IMR-90 (cell line): ENCODE measurements around the gene RPS6KA2. TPM values are rescaled to one million over a fixed set of nuclear protein-coding genes. Genes with fewer than 3 reads are reported as not detected.

Experiments
- ATAC-seq: fragments of 200-7000 bp; cut with Tn5 transposase; 2 replicates; pipeline ENCODE4 v1.9.1; 2020; ENCODE audit warnings: low read depth, mild to moderate bottlenecking, moderate library complexity
- BruUV-seq: library from RNA; stranded (reverse); fragments of 400-500 nt; replicated peaks from 2 replicates; lab custom pipeline; 2021; lab: Mats Ljungman, UMichigan
- CTCF ChIA-PET: fragments of 300-600 bp; formaldehyde crosslinking; extraction: SDS; loops from one replicate; lab custom pipeline; 2021; ENCODE audit warnings: antibody characterized with exemption; lab: Yijun Ruan, JAX
- POLR2A ChIA-PET: fragments of 300-600 bp; sonication (Branson Sonifier 250); formaldehyde crosslinking; loops from one replicate; lab custom pipeline; 2022; ENCODE audit warnings: antibody characterized with exemption; ENCODE audit not compliant: unreplicated experiment; lab: Charles Lee
- DNase-seq: peaks from one replicate; pipeline ENCODE4 v3.0.0; 2013
- H2AFZ ChIP-seq: replicated peaks from 2 replicates; pipeline ENCODE3; 2013; ENCODE audit warnings: low read length, mild to moderate bottlenecking; ENCODE audit not compliant: poor library complexity
- H2AK5ac ChIP-seq: 2 replicates; pipeline ENCODE4 v1.6.1; 2013; ENCODE audit warnings: low read depth, low read length, inconsistent platforms
- H2AK9ac ChIP-seq: replicated peaks from 2 replicates; pipeline ENCODE3; 2013; ENCODE audit warnings: mild to moderate bottlenecking, low read depth, low read length, moderate library complexity; ENCODE audit not compliant: poor library complexity
- H2BK120ac ChIP-seq: 2 replicates; pipeline ENCODE4 v1.6.1; 2013; ENCODE audit warnings: low read depth, low read length, inconsistent platforms
- H2BK15ac ChIP-seq: 3 replicates; pipeline ENCODE4 v1.6.1; 2013; ENCODE audit warnings: low read depth, low read length, inconsistent platforms
- H2BK20ac ChIP-seq: 2 replicates; pipeline ENCODE4 v1.6.1; 2013; ENCODE audit warnings: low read depth, mild to moderate bottlenecking, inconsistent platforms, low read length, moderate library complexity
- H2BK5ac ChIP-seq: 2 replicates; pipeline ENCODE4 v1.6.1; 2013; ENCODE audit warnings: mild to moderate bottlenecking, low read depth, low read length, inconsistent platforms; ENCODE audit not compliant: poor library complexity, severe bottlenecking
- H3K14ac ChIP-seq: replicated peaks from 2 replicates; pipeline ENCODE4 v1.6.1; 2013; ENCODE audit warnings: low read depth, low read length, inconsistent platforms
- H3K18ac ChIP-seq: 2 replicates; pipeline ENCODE4 v1.6.1; 2013; ENCODE audit warnings: low read depth, low read length, control low read depth
- H3K23ac ChIP-seq: 2 replicates; pipeline ENCODE4 v1.6.1; 2013; ENCODE audit warnings: low read depth, low read length, inconsistent platforms
- H3K27ac ChIP-seq: 2 replicates; pipeline ENCODE4 v1.5.1; 2013; ENCODE audit warnings: mild to moderate bottlenecking, control low read depth, low read length; ENCODE audit not compliant: insufficient read depth
- H3K27me3 ChIP-seq: 2 replicates; pipeline ENCODE4 v1.6.1; 2013; ENCODE audit warnings: low read length; ENCODE audit not compliant: control insufficient read depth, insufficient read depth
- H3K36me3 ChIP-seq: 2 replicates; pipeline ENCODE4 v1.6.1; 2013; ENCODE audit warnings: low read length, mixed read lengths; ENCODE audit not compliant: control insufficient read depth, insufficient read depth
- H3K4ac ChIP-seq: 2 replicates; pipeline ENCODE4 v1.6.1; 2013; ENCODE audit warnings: low read depth, low read length, inconsistent platforms
- H3K4me1 ChIP-seq: 2 replicates; pipeline ENCODE4 v1.6.1; 2013; ENCODE audit warnings: low read length, mixed read lengths; ENCODE audit not compliant: control insufficient read depth, insufficient read depth
- H3K4me2 ChIP-seq: 2 replicates; pipeline ENCODE4 v1.6.1; 2013; ENCODE audit warnings: low read depth, mild to moderate bottlenecking, control low read depth, low read length, moderate library complexity
- H3K4me3 ChIP-seq: 2 replicates; pipeline ENCODE4 v1.5.1; 2013; ENCODE audit warnings: low read depth, mild to moderate bottlenecking, control low read depth, low read length, moderate library complexity; ENCODE audit not compliant: insufficient read depth
- H3K56ac ChIP-seq: 2 replicates; pipeline ENCODE4 v1.6.1; 2013; ENCODE audit warnings: low read length, inconsistent platforms; ENCODE audit not compliant: insufficient read depth; ENCODE audit errors: extremely low read depth
- H3K79me1 ChIP-seq, 2 experiments: 2 replicates each; pipeline ENCODE4 v1.6.1; 2013; ENCODE audit warnings: low read length in 2 of 2, inconsistent platforms in 1 of 2, low read depth in 1 of 2
- H3K9ac ChIP-seq: 2 replicates; pipeline ENCODE4 v1.6.1; 2013; ENCODE audit warnings: low read depth, low read length, control low read depth
- H3K9me1 ChIP-seq: 2 replicates; pipeline ENCODE4 v1.6.1; 2013; ENCODE audit warnings: low read length, inconsistent platforms; ENCODE audit not compliant: insufficient read depth
- H3K9me3 ChIP-seq: 2 replicates; pipeline ENCODE4 v1.6.1; 2013; ENCODE audit warnings: low read length; ENCODE audit not compliant: control insufficient read depth, insufficient read depth
- H4K20me1 ChIP-seq: 2 replicates; pipeline ENCODE4 v1.6.1; 2013; ENCODE audit warnings: low read length, inconsistent platforms; ENCODE audit not compliant: insufficient read depth
- H4K5ac ChIP-seq: 2 replicates; pipeline ENCODE4 v1.6.1; 2013; ENCODE audit warnings: mild to moderate bottlenecking, low read depth, low read length, control low read depth
- H4K8ac ChIP-seq, 2 experiments: 2 replicates each; pipeline ENCODE4 v1.6.1; 2013; ENCODE audit warnings: low read depth in 2 of 2, low read length in 2 of 2, control low read depth in 1 of 2, inconsistent platforms in 1 of 2
- H4K91ac ChIP-seq: 2 replicates; pipeline ENCODE4 v1.6.1; 2013; ENCODE audit warnings: low read depth, low read length, inconsistent platforms; ENCODE audit not compliant: insufficient read depth
- MXI1 ChIP-seq: IDR thresholded peaks from 2 replicates; pipeline ENCODE4 v1.6.1; 2012; ENCODE audit warnings: low read depth, mild to moderate bottlenecking, low read length, moderate library complexity, borderline replicate concordance
- WGBS, 2 experiments: methylation state at CpG; one replicate each; pipeline versions ENCODE4 v1.1.5 to v1.1.7; 2013; ENCODE audit warnings: missing lambda C conversion rate in 2 of 2; ENCODE audit not compliant: insufficient read length in 1 of 2; ENCODE audit errors: extremely low coverage in 2 of 2; 5-methylcytosine and 5-hydroxymethylcytosine counted together
- dilution Hi-C: fragments of 300-500 bp; cut with HindIII; formaldehyde crosslinking; loops from one replicate; pipeline ENCODE4 v1.14.3; 2018; ENCODE audit warnings: low sequenced_read_pairs; ENCODE audit not compliant: unreplicated experiment
- in situ Hi-C: fragments of 300-500 bp; cut with MboI; formaldehyde crosslinking; loops from 3 replicates; pipeline ENCODE4 v1.14.3; 2019; ENCODE audit warnings: low sequenced_read_pairs, inconsistent platforms, mixed read lengths
- intact Hi-C: fragments of 100-400 bp; cut with micrococcal nuclease; formaldehyde crosslinking; loops from 2 replicates; pipeline ENCODE4 v1.10.0; 2022
- polyA plus RNA-seq, 3 experiments: library from polyadenylated mRNA; depleted of rRNA; stranded (reverse); fragments of >200 nt; gene quantifications; 2 replicates each; pipeline ENCODE4 v1.2.3, GENCODE V29; 2012; ENCODE audit warnings: low replicate concordance in 1 of 3
- total RNA-seq: library from RNA; depleted of rRNA; stranded (reverse); fragments of >200 nt; gene quantifications from 2 replicates; pipeline ENCODE4 v1.2.3, GENCODE V29; 2012

Gene RPS6KA2
- total and polyA plus RNA-seq, 2 of the 4 experiments (the other 2 are of a cell fraction) = 26.9 to 31.3 TPM

DNA sequence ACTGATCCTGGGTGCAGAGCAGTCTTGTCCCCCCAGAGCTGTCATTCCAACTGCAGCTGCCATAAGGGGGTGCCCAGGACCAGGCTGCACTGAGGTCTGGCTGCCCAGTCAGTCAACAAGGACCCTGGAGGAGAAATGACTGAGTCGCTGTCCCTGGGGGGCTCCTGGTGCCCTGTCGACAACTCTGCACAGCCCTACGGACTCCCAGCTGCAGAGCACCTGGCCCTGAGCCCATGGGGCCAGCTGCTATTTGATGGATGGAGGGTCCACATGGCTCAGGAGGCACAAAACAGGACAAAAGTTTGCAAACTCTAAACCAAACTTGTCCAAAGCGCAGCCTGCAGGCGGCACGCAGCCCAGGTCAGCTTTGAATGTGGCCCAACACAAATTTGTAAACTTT lies 46.3 kb upstream of the RPS6KA2 start:
- H3K14ac ChIP-seq = no peak overlapping the region
- CTCF ChIA-PET = no interaction called here
- H4K8ac ChIP-seq = no peak overlapping the region
- no peak overlapping the region for H2BK120ac ChIP-seq
- H3K4me3 ChIP-seq = no peak overlapping the region
- peaks cover 2% of the 10 kb centered on the region; the same call in 1 of the 2 replicates for H3K4me1 ChIP-seq
- H3K56ac ChIP-seq = no peak overlapping the region
- dilution Hi-C loops (no loop called here), intact Hi-C loops (no loop called here), in situ Hi-C loops (no loop called here)
- no peak overlapping the region for H2AK9ac ChIP-seq
- no TSS peak for BruUV-seq
- H3K4me2 ChIP-seq = no peak overlapping the region
- peaks cover 28% of the 10 kb centered on the region for H3K27me3 ChIP-seq
- no peak overlapping the region for H3K9ac ChIP-seq
- no peak overlapping the region for H3K27ac ChIP-seq
- H3K36me3 ChIP-seq = no peaks in the 10 kb centered on the region
- no peak overlapping the region for H3K18ac ChIP-seq
- H3K79me1 ChIP-seq = no peaks in the 10 kb centered on the region
- no peak for TF ChIP-seq MXI1
- WGBS, 2 experiments = no CpG with 5 or more reads among the region's 6 CpGs
- no peak for DNase-seq
- no peak overlapping the region for H2AK5ac ChIP-seq
- no peak overlapping the region for H4K91ac ChIP-seq
- no peak overlapping the region for H3K23ac ChIP-seq
- no peak overlapping the region for H2BK20ac ChIP-seq
- H3K9me1 ChIP-seq = no peaks in the 10 kb centered on the region
- no peak overlapping the region for H3K4ac ChIP-seq
- H4K5ac ChIP-seq = no peak overlapping the region
- H2BK15ac ChIP-seq = no peak overlapping the region
- ATAC-seq = no peak
- POLR2A ChIA-PET = no interaction called here
- no peak overlapping the region for H2BK5ac ChIP-seq
- peaks cover 4% of the 10 kb centered on the region; the same call in 1 of the 2 replicates for H3K9me3 ChIP-seq
- no peaks in the 10 kb centered on the region for H4K20me1 ChIP-seq
- H2AFZ ChIP-seq = no peak overlapping the region
